HepG2 (cell line): Measurements from ENCODE around the gene KPNA4. TPM values are rescaled to one million over a fixed set of nuclear protein-coding genes. Genes with fewer than 3 reads are reported as not detected.

Source experiments
- HHEX ChIP-seq: IDR thresholded peaks from 2 replicates; pipeline ENCODE4 v1.6.1; 2016; ENCODE audit warnings: control low read depth
- HNF4G ChIP-seq, 2 experiments: sonication (generic) in 1 of 2; formaldehyde crosslinking in 1 of 2; IDR thresholded peaks; 2 replicates each; pipeline versions ENCODE4 v1.4.0 to v1.6.1; 2011 to 2020; ENCODE audit warnings: borderline replicate concordance in 2 of 2, low read depth in 2 of 2, mild to moderate bottlenecking in 2 of 2, low read length in 1 of 2, missing genetic modification reagents in 1 of 2, moderate library complexity in 1 of 2
- NR3C1 ChIP-seq: sonication (generic); formaldehyde crosslinking; IDR thresholded peaks from 2 replicates; pipeline ENCODE4 v1.4.0; 2020; ENCODE audit warnings: missing genetic modification reagents
- PTBP1 ChIP-seq: fragments of 200-400 bp; formaldehyde crosslinking; IDR thresholded peaks from 2 replicates; pipeline ENCODE4 v1.6.1; 2018; ENCODE audit warnings: low read length, low read depth; ENCODE audit not compliant: poor library complexity, severe bottlenecking
- SNAPC2 ChIP-seq: sonication (generic); formaldehyde crosslinking; IDR thresholded peaks from 2 replicates; pipeline ENCODE4 v1.8.1; 2022; ENCODE audit warnings: mild to moderate bottlenecking, missing genetic modification reagents
- ZBTB8A ChIP-seq: sonication (generic); formaldehyde crosslinking; IDR thresholded peaks from 2 replicates; pipeline ENCODE4 v1.4.0; 2020; ENCODE audit warnings: mild to moderate bottlenecking, low read depth, missing genetic modification reagents, borderline replicate concordance
- ZFAT ChIP-seq: sonication (generic); formaldehyde crosslinking; conservative IDR thresholded peaks from 2 replicates; pipeline ENCODE4 v1.8.1; 2023; ENCODE audit warnings: missing genetic modification reagents, inconsistent platforms
- ZSCAN31 ChIP-seq: sonication (generic); formaldehyde crosslinking; IDR thresholded peaks from 2 replicates; pipeline ENCODE4 v1.5.0; 2020; ENCODE audit warnings: low read depth, mild to moderate bottlenecking, missing genetic modification reagents
- polyA plus RNA-seq, 8 experiments: library from polyadenylated mRNA; depleted of rRNA in 3 of 8; stranded (reverse) in 7 of 8; unstranded in 1 of 8; fragments of >200 nt; fragmentation: Illumina TruSeq in 4 of 8; extraction: Trizol in 4 of 8; gene quantifications; 2 replicates each; pipeline versions ENCODE4 v1.2.1 to v1.2.3, GENCODE V29; 2011 to 2016; ENCODE audit warnings: low read depth in 4 of 8, missing spikeins in 1 of 8, mixed read lengths in 1 of 8; ENCODE audit not compliant: insufficient read depth in 1 of 8
- total RNA-seq, 5 experiments: library from RNA; depleted of rRNA; stranded (reverse); fragments of >200 nt; fragmentation: Illumina TruSeq; extraction: Trizol; gene quantifications; 2 replicates each; pipeline ENCODE4 v1.2.3, GENCODE V29; 2016; ENCODE audit warnings: low read depth in 1 of 5
- TF ChIP-seq, protein P1 (sequence below): sonication (generic); formaldehyde crosslinking; IDR thresholded peaks from 2 replicates; pipeline ENCODE4 v1.5.1; 2020; ENCODE audit warnings: missing genetic modification reagents, mild to moderate bottlenecking, borderline replicate concordance
- TF ChIP-seq, protein P2 (sequence below), 2 experiments: sonication (generic) in 1 of 2; formaldehyde crosslinking in 1 of 2; IDR thresholded peaks; 2 replicates each; pipeline versions ENCODE4 v1.4.0 to v1.6.1; 2016 to 2020; ENCODE audit warnings: borderline replicate concordance in 1 of 2, low read depth in 1 of 2, mild to moderate bottlenecking in 1 of 2, missing genetic modification reagents in 1 of 2
- TF ChIP-seq, protein P3 (sequence below): sonication (generic); formaldehyde crosslinking; IDR thresholded peaks from 2 replicates; pipeline ENCODE4 v1.4.0; 2020; ENCODE audit warnings: missing genetic modification reagents, borderline replicate concordance
- TF ChIP-seq, protein P4 (sequence below): sonication (generic); formaldehyde crosslinking; IDR thresholded peaks from 2 replicates; pipeline ENCODE4 v1.4.0; 2020; ENCODE audit warnings: missing genetic modification reagents
- TF ChIP-seq, protein P5 (sequence below): IDR thresholded peaks from 2 replicates; pipeline ENCODE4 v1.6.1; 2016
- TF ChIP-seq, protein P6 (sequence below): sonication (generic); formaldehyde crosslinking; IDR thresholded peaks from 2 replicates; pipeline ENCODE4 v1.9.0; 2022; ENCODE audit warnings: missing genetic modification reagents, mild to moderate bottlenecking, borderline replicate concordance

The KPNA4 gene
- total and polyA plus RNA-seq, 2 of the 13 experiments (the other 11 are each of a cell fraction or from before 2014, with no cell fraction given): 9.9 to 27.9 TPM

DNA sequence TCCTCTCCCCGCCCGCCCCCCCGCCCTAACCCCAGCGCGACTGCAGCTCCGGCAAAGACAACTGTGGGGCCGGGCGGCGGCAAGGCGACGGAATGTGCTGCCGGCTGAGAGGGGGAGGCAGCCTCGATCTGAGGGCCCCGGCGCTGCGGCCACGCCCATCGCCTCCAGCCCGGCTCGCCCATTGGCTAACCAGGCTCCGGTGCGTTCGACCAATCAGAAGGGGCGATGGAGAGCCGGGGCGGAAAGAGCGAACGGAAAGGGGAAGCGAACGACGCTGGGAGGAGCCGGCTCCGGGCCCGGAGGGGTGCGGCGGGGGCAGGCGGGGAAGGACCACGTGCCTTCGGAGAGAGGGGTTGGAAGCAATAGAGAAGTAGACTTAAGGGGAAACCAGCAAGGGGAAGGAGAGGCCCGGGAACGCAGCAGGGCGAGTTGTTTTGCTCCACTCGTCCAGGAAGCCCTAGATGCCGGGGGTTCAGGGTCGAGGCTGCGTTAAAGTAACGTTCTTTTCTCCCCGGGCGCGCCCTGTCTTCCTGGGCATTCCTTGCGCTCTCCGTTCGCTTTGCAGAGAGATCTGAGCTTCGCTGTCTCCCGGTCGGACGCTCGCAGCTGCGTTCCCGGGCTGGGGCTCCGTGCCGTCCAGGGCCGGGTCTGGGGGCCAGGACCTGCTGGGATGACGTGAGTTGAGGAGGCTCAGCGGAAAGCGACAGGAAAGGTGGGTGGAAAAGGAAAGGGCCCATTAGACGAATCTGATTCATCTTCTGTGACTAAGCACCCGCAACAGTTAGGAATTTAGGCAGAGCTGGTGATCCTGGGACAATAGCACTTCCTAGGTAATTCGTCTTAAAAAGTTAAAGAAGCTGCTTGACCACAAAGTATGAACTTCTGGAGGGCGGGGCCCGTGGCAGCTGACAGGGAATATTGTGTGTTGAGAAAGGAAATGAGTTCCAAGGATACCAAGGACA is at the start of gene KPNA4 (continued):
- no peak for TF ChIP-seq HNF4G (IDR thresholded peaks at IDR 0.05; ENCODE audit: borderline replicate concordance, low read depth, low read length)
- peak; percentile 50; the same call in 1 of the 2 replicates for TF ChIP-seq HNF4G (CRISPR knock-in tag; IDR thresholded peaks at IDR 0.05; ENCODE audit: borderline replicate concordance, low read depth)
- no peak for TF ChIP-seq HHEX
- TF ChIP-seq ZFAT (CRISPR knock-in tag): no peak
- peak; percentile 65; the same call in 1 of the 2 replicates for TF ChIP-seq ZSCAN31 (CRISPR knock-in tag)
- TF ChIP-seq ZBTB8A (CRISPR knock-in tag): no peak
- TF ChIP-seq SNAPC2: no peak
- TF ChIP-seq, protein P1, sequence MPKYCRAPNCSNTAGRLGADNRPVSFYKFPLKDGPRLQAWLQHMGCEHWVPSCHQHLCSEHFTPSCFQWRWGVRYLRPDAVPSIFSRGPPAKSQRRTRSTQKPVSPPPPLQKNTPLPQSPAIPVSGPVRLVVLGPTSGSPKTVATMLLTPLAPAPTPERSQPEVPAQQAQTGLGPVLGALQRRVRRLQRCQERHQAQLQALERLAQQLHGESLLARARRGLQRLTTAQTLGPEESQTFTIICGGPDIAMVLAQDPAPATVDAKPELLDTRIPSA (CRISPR knock-in tag): no peak
- TF ChIP-seq, protein P2, sequence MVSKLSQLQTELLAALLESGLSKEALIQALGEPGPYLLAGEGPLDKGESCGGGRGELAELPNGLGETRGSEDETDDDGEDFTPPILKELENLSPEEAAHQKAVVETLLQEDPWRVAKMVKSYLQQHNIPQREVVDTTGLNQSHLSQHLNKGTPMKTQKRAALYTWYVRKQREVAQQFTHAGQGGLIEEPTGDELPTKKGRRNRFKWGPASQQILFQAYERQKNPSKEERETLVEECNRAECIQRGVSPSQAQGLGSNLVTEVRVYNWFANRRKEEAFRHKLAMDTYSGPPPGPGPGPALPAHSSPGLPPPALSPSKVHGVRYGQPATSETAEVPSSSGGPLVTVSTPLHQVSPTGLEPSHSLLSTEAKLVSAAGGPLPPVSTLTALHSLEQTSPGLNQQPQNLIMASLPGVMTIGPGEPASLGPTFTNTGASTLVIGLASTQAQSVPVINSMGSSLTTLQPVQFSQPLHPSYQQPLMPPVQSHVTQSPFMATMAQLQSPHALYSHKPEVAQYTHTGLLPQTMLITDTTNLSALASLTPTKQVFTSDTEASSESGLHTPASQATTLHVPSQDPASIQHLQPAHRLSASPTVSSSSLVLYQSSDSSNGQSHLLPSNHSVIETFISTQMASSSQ (IDR thresholded peaks at IDR 0.05; ENCODE audit: low read depth): no peak
- TF ChIP-seq, protein P2 (CRISPR knock-in tag; IDR thresholded peaks at IDR 0.05; ENCODE audit: borderline replicate concordance): peak; percentile 60; the same call in 1 of the 2 replicates
- TF ChIP-seq, protein P3, sequence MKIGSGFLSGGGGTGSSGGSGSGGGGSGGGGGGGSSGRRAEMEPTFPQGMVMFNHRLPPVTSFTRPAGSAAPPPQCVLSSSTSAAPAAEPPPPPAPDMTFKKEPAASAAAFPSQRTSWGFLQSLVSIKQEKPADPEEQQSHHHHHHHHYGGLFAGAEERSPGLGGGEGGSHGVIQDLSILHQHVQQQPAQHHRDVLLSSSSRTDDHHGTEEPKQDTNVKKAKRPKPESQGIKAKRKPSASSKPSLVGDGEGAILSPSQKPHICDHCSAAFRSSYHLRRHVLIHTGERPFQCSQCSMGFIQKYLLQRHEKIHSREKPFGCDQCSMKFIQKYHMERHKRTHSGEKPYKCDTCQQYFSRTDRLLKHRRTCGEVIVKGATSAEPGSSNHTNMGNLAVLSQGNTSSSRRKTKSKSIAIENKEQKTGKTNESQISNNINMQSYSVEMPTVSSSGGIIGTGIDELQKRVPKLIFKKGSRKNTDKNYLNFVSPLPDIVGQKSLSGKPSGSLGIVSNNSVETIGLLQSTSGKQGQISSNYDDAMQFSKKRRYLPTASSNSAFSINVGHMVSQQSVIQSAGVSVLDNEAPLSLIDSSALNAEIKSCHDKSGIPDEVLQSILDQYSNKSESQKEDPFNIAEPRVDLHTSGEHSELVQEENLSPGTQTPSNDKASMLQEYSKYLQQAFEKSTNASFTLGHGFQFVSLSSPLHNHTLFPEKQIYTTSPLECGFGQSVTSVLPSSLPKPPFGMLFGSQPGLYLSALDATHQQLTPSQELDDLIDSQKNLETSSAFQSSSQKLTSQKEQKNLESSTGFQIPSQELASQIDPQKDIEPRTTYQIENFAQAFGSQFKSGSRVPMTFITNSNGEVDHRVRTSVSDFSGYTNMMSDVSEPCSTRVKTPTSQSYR (CRISPR knock-in tag): no peak
- TF ChIP-seq, protein P4, sequence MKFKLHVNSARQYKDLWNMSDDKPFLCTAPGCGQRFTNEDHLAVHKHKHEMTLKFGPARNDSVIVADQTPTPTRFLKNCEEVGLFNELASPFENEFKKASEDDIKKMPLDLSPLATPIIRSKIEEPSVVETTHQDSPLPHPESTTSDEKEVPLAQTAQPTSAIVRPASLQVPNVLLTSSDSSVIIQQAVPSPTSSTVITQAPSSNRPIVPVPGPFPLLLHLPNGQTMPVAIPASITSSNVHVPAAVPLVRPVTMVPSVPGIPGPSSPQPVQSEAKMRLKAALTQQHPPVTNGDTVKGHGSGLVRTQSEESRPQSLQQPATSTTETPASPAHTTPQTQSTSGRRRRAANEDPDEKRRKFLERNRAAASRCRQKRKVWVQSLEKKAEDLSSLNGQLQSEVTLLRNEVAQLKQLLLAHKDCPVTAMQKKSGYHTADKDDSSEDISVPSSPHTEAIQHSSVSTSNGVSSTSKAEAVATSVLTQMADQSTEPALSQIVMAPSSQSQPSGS: no peak
- TF ChIP-seq, protein P5, sequence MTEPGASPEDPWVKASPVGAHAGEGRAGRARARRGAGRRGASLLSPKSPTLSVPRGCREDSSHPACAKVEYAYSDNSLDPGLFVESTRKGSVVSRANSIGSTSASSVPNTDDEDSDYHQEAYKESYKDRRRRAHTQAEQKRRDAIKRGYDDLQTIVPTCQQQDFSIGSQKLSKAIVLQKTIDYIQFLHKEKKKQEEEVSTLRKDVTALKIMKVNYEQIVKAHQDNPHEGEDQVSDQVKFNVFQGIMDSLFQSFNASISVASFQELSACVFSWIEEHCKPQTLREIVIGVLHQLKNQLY (CRISPR knock-in tag): 0 out of 2 replicates have a peak, but pooled peaks have one; percentile 55
- TF ChIP-seq, protein P6, sequence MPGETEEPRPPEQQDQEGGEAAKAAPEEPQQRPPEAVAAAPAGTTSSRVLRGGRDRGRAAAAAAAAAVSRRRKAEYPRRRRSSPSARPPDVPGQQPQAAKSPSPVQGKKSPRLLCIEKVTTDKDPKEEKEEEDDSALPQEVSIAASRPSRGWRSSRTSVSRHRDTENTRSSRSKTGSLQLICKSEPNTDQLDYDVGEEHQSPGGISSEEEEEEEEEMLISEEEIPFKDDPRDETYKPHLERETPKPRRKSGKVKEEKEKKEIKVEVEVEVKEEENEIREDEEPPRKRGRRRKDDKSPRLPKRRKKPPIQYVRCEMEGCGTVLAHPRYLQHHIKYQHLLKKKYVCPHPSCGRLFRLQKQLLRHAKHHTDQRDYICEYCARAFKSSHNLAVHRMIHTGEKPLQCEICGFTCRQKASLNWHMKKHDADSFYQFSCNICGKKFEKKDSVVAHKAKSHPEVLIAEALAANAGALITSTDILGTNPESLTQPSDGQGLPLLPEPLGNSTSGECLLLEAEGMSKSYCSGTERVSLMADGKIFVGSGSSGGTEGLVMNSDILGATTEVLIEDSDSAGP (CRISPR knock-in tag): peak; percentile 88
- no peak for TF ChIP-seq PTBP1
- no peak for TF ChIP-seq NR3C1 (CRISPR knock-in tag)
